GM18867 (cell line): ENCODE data around the gene FHL3.
A peak's percentile ranks its signal among the peaks of the same experiment; 100 is the strongest.
"Not testable (repeated sequence)": the region's sequence is repeated elsewhere in the genome, so short reads cannot be mapped to it uniquely, and the experiment has no call there.

Source experiments
- ATAC-seq: cut with Tn5 transposase; IDR thresholded peaks from one replicate; pipeline ENCODE4 v1.9.1; 2021; ENCODE audit warnings: mild to moderate bottlenecking, moderate library complexity; ENCODE audit not compliant: unreplicated experiment

The FHL3 gene

GRCh38 chr1:37995751-37996345, 9.5 kb downstream of the FHL3 start:
- no peak for ATAC-seq

- ATAC-seq: no peak
These were observed 10.3 kb downstream of the FHL3 start for GRCh38 chr1:37994886-37995566.

- ATAC-seq: peak; percentile 31
These were observed 15.9 kb downstream of the FHL3 start for GRCh38 chr1:37989361-37989930.

- no peak for ATAC-seq
These were observed 17.6 kb downstream of the FHL3 start for GRCh38 chr1:37987679-37988078.

DNA sequence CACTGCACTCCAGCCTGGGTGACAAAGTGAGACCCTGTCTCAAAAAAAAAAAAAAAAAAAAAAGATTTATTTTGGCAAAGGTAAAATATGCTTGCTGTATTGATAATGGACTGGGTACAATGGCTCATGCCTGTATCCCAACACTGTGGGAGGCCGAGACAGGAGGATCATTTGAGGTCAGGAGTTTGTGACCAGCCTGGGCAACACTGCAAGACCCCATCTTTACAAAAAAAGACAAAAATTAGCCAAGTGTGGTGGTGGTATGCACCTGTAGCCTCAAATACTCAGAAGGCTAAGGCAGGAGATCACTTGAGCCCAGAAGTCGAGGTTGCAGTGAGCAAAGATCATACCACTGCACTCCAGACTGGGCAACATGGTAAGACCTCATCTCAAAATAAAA, 21.8 kb downstream of the FHL3 start:
- ATAC-seq: no peak

GRCh38 chr1:37978541-37978940, 26.8 kb downstream of the FHL3 start:
- ATAC-seq: no peak

DNA sequence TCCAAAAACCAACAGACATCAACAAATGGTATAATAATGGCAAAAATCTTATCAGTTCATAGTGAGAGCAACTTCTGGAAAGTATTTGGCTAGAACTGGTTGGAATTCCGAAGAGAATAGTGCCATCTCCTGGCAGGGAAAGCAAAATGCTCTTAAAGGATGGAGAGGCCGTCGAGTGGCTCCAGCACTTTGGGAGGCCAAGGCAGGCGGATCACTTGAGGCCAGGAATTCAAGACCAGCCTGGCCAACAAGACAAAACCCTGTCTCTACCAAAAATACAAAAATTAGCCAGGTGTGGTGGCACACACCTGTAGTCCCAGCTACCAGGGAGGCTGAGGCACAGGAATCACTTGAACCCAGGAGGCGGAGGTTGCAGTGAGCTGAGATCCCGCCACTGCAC, 30.2 kb downstream of the FHL3 start:
- not testable (repeated sequence) for ATAC-seq

DNA sequence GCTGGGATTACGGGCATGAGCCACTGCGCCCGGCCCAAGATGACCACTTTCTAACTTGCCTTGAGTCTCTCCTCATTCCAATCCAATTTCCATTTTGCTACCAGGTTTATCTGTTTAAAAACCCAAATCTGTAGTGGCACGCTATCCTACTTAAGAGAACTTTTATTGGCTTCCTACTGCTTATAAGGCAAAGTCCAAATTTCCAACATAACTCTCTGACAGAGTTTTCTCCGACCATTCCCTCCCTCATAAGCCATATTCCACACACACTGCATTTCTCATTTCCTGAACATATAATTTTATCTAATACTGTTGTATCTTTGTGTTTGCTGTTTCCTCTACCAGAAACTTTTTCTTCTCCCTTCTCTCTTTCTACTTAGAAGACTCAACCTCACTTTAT, 30.7 kb downstream of the FHL3 start:
- no peak for ATAC-seq

- ATAC-seq: not testable (repeated sequence)
These were observed 31.6 kb downstream of the FHL3 start for GRCh38 chr1:37973684-37974083.

GRCh38 chr1:37965301-37965700, 40.0 kb downstream of the FHL3 start:
- no peak for ATAC-seq

DNA sequence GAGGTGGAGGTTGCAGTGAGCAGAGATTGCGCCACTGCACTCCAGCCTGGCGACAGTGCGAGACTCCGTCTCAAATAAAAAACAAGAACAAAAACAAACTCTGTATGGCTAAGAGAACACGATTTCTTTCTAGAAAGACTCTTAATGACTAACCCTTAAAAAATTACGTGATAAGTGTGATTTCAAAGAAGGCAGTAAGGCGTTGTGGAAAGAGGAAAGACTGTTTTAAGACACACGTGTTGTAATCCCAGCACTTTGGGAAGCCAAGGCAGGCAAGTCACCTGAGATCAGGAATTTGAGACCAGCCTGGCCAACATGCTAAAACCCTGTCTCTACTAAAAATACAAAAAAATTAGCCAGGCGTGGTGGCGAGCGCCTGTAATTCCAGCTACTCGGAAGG, 41.2 kb downstream of the FHL3 start:
- not testable (repeated sequence) for ATAC-seq

GRCh38 chr1:37958690-37959089, 46.6 kb downstream of the FHL3 start:
- ATAC-seq: no peak

DNA sequence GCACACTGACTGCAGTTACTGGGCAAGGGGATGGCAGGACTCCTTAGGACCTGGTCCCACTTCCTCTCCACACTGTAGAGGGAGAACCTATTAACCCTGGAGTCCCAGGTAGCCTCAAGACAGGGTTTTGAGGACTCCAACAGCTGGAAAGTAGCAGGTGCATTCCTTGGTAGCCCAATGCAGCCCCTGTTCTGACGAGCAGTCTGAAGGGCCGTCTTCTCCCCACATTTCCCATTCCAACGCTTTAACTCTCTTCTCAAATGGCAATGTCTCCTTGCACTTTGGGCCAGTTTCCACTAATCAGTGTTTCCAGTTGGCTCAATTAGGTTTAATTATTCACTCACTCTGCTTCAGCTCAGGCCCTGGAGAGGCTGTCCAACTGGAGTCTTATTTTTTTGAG, 49.6 kb downstream of the FHL3 start:
- no peak for ATAC-seq

GRCh38 chr1:37954316-37954971, 50.9 kb downstream of the FHL3 start:
- ATAC-seq: no peak

DNA sequence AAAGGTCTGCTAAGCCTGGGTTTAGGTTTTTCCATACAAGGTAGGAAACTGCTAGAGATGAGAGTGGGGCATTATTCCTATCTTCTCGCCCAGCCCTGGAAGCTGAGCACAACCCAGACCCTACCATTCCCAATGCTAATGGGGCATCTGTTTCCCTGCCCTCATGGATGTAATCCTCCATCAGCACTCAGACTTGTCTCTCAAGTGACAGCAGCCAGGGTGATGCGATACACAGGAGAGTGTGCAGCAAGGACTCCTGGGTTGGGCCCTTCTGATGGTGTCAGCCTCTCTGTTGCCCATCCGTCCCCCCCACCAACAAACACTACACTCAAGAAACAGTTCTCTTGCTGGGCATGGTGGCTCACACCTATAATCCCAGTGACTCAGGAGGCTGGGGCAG, 52.6 kb downstream of the FHL3 start:
- no peak for ATAC-seq

- ATAC-seq: no peak
These were observed 53.3 kb downstream of the FHL3 start for GRCh38 chr1:37951783-37952624.

GRCh38 chr1:37951041-37951782, 54.1 kb downstream of the FHL3 start:
- no peak for ATAC-seq

- ATAC-seq: no peak
These were observed 55.7 kb downstream of the FHL3 start for GRCh38 chr1:37949524-37950152.

GRCh38 chr1:37948841-37949240, 56.5 kb downstream of the FHL3 start:
- no peak for ATAC-seq

DNA sequence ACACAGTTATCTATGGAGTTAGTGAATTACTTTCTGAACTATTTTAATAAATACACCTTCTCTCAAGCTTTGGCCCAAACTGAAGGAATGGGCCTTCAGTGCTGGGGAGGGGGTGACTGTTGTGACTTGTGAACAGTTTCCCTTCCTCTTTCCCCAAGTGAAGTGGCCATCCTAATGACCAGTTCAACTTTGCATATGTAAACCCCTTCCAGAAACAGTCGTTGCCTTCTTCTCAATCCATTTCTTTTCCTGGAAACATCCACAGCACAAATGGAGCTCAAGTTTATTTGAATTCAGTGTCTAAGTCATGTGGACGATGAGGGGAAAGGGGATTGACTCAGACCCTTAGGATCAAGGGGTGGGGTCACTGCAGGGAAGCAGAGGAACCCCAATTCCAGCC, 57.1 kb downstream of the FHL3 start:
- no peak for ATAC-seq
